NB4 (cell line): ENCODE results near the gene PGP.
"Not testable (repeated sequence)": the region's sequence is repeated elsewhere in the genome, so short reads cannot be mapped to it uniquely, and the experiment has no call there.

ENCODE experiments used
- POLR2A ChIP-seq: IDR thresholded peaks from 2 replicates; pipeline ENCODE4 v1.6.1; 2011; ENCODE audit warnings: mild to moderate bottlenecking; ENCODE audit not compliant: insufficient read length; ENCODE audit errors: extremely low read depth
- TF ChIP-seq, protein P1 (sequence below): IDR thresholded peaks from one replicate; pipeline ENCODE4 v1.5.1; 2012; ENCODE audit warnings: low read depth, low read length
- TF ChIP-seq, protein P2 (sequence below): IDR thresholded peaks from 2 replicates; pipeline ENCODE4 v1.6.1; 2011; ENCODE audit warnings: low read depth, low read length

DNA sequence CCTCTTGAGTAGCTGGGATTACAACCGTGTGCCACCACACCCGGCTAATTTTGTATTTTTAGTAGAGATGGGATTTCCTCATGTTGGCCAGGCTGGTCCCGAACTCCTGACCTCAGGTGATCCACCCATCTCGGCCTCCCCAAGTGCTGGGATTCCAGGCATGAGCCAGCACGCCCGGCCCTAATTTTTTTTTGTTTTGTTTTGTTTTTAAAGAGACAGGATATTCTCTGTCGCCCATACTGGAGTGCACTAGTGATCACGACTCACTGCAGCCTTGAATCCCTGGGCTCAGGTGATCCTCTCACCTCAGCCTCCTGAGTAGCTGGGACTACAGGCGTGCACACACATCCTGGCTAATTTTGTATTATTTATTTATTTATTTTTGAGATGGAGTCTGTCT, 25.7 kb upstream of the PGP start:
- TF ChIP-seq, protein P1, sequence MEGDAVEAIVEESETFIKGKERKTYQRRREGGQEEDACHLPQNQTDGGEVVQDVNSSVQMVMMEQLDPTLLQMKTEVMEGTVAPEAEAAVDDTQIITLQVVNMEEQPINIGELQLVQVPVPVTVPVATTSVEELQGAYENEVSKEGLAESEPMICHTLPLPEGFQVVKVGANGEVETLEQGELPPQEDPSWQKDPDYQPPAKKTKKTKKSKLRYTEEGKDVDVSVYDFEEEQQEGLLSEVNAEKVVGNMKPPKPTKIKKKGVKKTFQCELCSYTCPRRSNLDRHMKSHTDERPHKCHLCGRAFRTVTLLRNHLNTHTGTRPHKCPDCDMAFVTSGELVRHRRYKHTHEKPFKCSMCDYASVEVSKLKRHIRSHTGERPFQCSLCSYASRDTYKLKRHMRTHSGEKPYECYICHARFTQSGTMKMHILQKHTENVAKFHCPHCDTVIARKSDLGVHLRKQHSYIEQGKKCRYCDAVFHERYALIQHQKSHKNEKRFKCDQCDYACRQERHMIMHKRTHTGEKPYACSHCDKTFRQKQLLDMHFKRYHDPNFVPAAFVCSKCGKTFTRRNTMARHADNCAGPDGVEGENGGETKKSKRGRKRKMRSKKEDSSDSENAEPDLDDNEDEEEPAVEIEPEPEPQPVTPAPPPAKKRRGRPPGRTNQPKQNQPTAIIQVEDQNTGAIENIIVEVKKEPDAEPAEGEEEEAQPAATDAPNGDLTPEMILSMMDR: not testable (repeated sequence)
- not testable (repeated sequence) for TF ChIP-seq POLR2A
- TF ChIP-seq, protein P2, sequence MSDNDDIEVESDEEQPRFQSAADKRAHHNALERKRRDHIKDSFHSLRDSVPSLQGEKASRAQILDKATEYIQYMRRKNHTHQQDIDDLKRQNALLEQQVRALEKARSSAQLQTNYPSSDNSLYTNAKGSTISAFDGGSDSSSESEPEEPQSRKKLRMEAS: not testable (repeated sequence)
